Stimulated activated CD4-positive, alpha-beta T cell treated with anti-CD3 and anti-CD28 coated beads, Interleukin-12 subunit alpha, Interleukin-12 subunit beta, amount 100 ng/mL, for 24 hours (primary cell): ENCODE results near the gene IL31.
A peak's percentile ranks its signal among the peaks of the same experiment; 100 is the strongest.
"Not testable (repeated sequence)": the region's sequence is repeated elsewhere in the genome, so short reads cannot be mapped to it uniquely, and the experiment has no call there.

Source experiments
- DNase-seq, 2 experiments: peaks; one replicate each; pipeline ENCODE4 v3.0.0-alpha.2; 2020; ENCODE audit warnings: low read depth in 2 of 2

IL31 gene

DNA sequence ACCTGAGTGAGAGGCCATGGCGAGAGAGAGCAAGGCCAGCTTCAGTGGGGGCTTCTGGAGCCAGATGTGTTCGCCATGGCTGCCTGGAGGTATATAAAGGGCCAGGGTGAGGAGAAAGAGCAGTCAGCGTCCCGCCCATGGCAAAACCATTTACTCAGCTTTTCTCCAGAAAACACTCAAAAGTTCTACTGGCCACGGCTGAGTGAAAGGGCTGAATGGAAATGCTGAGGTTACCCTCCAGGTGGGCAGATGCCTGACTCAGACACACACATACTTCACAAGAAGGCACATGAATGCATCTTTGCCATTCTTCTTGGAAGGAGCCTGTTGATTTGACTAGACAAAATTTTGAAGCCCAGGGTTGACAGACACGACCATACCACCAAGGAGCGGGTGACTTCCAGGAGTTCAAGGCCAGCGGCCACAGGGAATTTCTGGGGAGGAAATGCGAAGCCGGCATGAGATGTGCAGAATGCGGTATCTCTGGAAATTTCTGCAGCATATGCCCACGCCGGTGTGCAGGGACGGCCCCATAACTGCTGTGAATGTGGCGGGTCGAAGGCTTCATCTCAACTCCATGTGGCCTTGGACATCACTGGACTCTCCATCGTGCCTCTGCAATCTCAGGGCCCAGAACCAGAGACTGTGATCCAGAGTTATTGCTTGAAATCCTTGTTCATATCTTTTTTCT lies at the start of gene IL31:
IL31 (minus strand) TSS at position 67 of the 691 bp plus-strand sequence; CDS start at position 18, 49 bp downstream.
- no peak for DNase-seq

DNA sequence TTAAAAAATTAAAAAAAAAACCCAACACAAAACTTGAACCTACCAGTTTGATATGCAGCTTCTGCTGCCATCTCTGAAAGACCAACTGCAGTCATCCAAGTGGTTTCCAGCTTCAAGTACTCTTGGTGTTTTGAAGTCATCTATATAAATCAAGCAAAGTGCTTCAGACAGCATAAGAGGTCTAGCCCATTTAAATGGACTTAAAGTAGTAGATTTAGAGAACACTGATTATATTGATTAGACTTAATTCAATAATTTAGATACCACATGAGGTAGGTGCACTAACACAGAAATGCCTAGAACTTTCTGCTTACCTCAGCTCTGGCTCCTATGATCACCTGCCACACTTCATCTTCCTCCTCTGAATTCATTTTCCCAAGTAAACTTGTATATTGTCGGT lies 42.4 kb upstream of the IL31 start:
- no peak for DNase-seq

GRCh38 chr12:122215771-122216170 lies 41.8 kb upstream of the IL31 start:
- DNase-seq, result no peak

DNA sequence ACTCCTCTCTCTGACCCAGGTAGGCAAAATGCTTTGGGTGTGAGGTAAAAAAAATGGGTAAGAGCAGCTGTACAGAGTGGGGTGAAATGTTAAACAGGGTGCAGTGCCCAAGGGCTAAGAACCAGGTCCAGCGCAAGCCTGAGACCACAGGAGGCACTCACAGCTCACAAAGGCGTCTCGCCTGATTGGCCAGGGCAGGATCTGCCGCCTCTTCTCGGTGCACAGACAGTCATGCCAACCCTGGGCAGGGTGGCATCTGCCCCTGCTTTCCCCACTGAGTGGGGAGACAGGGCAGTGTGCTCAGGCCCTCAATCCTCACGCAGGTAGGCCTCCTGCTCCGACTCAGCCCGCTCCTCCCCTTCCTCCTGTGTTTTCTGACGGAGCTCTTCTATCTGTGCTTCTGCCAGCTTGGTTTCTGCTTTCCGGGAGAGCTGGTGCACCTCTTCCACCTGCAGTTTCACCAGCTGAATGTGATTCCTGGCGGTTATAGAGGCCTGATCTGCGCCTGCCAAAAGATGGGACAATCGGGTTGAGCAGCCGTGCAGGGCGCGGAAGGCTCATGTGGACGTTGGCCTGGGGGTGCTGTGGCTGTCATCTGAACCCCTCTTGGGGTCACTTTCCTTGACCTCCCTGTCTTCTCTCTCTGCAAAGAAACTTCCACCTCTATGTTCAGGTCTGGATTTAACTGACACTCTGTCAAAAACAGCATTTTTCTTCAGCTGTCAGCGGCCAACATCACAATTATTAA lies 34.2 kb upstream of the IL31 start:
- no peak for DNase-seq

GRCh38 chr12:122207391-122207790 lies 33.4 kb upstream of the IL31 start:
- DNase-seq, result no peak

- no peak for DNase-seq
Measured at GRCh38 chr12:122206976-122207375, 33.0 kb upstream of the IL31 start.

- DNase-seq, result no peak
Measured at GRCh38 chr12:122206111-122206881, 32.3 kb upstream of the IL31 start.

- no peak for DNase-seq
Measured at GRCh38 chr12:122205053-122205925, 31.3 kb upstream of the IL31 start.

DNA sequence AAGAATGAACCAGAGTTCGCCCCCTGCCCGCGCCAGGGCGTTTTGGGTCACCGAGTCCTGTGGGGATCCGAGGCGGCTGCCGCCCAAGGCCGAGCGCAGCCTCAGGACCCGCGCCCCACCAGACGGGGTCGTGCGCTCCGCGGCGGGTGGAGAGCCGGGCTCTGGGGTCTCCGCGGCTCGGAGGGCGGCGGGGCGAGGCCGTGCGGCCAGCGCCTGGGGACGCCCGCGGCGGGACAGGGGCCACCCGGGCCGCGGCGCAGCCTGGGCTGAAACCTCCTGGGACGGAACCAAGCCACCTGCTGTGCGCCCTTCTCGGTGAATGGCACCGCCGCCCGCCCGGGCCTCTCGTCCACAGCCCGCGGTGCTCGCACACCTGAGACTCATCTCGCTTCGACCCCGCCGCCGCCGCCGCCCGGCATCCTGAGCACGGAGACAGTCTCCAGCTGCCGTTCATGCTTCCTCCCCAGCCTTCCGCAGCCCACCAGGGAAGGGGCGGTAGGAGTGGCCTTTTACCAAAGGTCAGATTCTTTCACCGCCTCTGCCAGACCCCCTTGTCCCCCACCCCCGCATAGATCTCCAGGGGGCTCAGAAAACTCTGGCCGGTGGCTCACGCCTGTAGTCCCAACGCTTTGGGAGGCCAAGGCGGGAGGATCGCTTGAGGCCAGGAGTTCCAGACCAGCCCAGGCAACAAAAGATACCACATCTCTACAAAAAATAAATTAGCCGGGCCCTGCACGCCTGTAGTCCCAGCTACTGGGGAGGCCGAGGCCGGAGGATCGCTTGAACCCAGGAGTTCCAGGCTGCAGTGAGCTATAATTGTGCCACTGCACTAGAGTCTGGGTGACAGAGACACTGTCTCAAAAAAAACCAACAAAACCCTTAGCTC lies 30.4 kb upstream of the IL31 start:
- DNase-seq, result no peak

DNA sequence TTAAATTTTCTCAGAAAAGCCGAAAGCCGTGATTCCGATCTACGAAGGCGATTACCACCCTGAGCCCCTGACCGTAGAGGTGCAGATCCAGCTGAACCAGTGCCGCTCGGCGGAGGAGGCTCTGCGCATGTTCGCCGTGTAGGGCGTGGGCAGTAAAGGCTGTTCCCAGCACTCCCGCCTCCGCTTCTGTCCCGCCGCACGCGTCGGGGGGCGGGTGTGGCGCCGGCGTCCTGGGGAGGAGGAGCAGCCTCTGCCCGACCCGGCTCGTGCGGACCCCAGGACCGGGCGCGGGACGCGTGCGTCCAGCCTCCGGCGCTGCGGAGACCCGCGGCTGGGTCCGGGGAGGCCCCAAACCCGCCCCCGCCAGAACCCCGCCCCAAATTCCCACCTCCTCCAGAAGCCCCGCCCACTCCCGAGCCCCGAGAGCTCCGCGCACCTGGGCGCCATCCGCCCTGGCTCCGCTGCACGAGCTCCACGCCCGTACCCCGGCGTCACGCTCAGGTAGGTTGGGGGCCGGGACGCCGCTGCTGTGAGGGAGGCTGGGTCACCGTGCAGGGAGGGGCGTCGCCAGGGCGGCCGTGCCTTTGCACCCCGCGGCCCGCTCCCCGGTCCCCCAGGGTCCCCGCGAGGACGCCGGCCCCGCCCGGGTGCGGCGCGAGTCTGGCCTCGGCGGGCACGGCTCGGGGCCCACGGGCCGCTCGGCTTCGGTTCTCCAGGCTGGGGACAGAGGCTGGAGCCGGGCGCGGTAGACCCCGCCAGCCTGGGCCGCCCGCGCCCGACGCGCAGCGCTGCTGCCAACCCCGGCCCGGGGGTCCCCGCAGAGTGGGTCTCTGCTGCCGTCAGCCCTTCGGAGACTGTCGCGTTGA lies 29.5 kb upstream of the IL31 start, which contains the start of gene B3GNT4:
B3GNT4 (plus strand) TSS at position 409 of the 866 bp plus-strand sequence. CDS start 910 bp downstream, outside the sequence.
- peak; percentile 31 to 63 for DNase-seq

DNA sequence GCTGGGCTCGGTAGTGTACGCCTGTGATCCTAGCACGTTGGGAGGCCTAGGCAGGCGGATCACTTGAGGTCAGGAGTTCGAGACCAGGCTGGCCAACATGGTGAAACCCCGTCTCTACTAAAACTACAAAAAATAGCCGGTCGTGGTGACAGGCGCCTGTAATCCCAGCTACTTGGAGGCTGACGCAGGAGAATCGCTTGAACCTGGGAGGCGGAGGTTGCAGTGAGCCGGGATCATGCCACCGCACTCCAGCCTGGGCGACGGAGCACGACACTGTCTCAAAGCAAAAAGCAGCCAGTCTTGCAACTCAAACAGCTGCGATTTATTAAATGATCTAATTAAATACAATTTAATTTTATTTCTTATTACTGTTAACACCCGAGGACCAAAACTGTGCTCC lies 28.8 kb upstream of the IL31 start:
- not testable (repeated sequence) for DNase-seq

- no peak for DNase-seq
Measured at GRCh38 chr12:122202017-122202416, 28.0 kb upstream of the IL31 start.

DNA sequence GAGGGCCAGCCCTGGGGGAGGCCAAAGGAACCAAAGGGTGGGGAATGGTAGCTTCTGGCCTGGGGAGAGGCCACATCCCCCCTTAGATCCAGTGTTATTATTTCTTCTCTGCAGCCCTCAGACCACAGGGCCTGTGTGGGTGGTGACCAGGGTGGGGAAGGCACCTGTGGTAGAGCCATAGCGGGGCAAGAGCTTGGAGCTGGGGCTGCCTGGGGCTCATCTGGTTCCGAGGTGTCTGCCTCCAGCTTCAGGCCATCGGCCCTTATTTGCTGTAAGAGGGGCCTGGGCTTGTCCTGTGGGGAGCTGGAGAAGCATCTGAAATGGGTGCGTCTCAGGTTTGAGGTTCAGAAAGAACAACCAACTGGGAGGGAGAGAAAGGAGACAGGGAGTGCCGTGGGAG lies 27.4 kb upstream of the IL31 start:
- no peak for DNase-seq

DNA sequence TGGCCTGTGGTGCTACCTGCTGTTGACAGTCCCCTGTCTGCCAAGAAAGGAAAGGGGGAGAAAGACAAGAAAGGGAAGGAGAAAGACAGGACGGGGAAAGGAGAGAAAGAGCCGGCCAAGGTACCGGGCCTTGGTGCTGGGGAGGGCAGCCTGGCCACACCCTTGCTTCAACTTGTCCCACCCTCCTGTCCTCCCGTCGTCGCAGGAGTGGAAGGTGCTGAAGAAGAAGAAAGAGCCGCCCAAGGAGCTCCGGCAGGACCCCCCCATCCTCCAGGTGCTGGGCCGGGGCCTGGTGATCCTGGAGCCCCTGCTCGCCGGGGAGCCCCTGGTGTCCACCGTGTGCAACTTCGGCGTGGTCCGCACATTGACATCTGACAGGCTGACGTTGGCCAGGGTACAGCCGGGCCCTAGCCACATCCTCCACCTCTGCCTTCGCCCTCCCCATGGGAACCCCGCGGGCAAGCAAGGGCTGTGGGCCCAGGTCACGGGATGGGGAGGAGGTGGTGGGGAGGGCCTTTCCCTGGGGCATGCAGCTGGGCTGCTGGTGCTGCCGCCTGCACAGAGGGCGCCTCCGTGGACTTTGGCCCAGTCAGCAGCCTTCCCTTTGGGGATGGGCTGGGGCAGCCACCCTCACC lies 26.6 kb upstream of the IL31 start:
- no peak for DNase-seq

DNA sequence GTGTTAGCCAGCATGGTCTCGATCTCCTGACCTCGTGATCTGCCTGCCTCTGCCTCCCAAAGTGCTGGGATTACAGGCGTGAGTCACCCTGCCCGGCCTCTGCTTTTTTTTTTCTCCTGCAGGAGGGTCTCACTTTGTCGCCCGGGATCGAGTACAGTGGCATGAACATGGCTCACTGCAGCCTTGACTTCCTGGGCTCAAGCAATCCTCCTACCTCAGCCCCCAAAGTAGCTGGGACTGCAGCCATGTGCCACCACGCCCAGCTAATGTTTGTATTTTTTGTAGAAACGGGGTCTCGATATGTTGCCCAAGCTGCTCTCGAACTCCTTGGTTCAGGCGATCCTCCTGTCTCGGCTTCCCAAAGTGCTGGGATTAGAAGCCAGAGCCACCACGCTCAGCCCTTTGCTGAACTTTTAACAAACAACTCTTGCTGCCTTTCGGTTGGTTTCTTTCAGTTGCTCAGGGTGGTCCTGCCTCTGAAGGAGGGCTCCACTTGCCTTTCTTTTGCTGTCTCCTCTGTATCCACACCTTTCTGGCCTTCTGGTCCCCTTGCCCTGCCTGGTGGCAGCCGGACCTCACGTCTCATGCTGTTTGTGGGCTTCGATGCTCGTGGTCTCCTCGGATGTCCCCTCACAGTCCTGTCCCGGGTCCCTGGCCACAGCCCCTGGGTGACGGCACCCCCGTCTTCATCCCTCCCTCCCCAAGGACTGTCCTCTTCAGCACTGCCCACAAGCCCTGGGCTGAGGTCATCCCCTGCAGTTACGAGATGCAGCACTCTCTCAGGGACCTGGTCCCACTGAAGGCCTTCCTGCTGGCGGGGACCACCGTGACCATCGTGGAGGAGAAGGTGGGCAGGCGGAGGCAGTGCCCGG lies 25.7 kb upstream of the IL31 start:
- no peak for DNase-seq

DNA sequence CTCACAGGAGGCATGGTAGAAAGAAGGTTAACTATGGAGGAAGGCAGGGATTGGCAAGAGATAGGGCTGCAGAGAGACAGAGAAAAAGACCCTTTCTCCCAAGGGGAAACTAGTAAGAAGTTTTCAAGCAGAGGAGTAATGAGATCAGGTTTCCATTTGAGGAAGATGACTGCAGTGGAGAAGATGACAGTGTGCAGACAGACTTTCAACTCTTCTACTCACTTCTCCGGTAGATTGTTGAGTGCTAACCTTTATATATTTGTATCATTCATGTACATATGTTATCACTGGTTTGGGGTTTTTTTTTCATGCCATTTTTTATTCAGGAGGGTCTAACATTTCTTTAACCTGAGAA lies 23.6 kb upstream of the IL31 start:
- no peak for DNase-seq

GRCh38 chr12:122195405-122195804 lies 21.4 kb upstream of the IL31 start:
- DNase-seq, result no peak

DNA sequence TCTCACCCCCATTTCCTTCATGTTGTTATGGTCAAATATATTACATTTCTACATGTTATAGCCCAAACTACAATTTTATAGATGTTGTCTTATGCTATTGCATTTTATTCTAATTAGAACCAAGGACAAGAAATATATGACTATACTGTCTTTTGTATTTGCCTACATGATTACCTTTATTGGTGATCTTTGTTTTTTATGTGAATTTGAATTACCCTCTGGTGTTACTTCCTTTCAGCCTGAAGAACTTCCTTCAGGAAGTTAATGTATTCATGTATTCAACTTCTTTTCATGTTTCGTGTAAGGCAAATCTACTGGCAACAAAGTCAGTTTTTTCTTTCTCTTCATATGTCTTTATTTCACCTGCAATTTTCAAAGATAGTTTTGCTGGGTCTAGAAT lies 20.8 kb upstream of the IL31 start:
- no peak for DNase-seq
